SKM-1 (cell line): ENCODE measurements around the gene NTRK3.
A peak's percentile ranks its signal among the peaks of the same experiment; 100 is the strongest.

Experiments used
- DNase-seq: peaks from one replicate; lab custom pipeline; 2025; ENCODE audit not compliant: unreplicated experiment; lab: John Stamatoyannopoulos, UW

NTRK3 gene

DNA sequence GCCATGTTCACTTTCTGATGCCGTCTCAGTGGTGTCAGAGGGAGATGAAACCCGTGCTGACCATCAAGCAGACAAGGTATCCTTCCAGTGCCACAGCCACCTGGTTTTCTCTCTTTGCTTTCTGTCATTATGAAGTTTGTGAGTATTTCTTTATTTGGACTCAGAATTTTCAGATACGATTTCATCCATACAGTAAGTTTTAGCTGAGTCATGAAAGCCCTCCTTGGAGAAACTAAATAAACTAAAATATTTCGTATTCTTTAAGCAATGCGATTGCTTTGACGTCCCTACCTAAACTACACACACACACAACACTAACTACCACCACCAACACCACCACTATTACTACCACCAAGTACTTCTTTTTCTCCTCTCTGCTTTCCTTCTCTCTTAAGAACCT, 350.1 kb downstream of the NTRK3 start:
- no peak for DNase-seq

DNA sequence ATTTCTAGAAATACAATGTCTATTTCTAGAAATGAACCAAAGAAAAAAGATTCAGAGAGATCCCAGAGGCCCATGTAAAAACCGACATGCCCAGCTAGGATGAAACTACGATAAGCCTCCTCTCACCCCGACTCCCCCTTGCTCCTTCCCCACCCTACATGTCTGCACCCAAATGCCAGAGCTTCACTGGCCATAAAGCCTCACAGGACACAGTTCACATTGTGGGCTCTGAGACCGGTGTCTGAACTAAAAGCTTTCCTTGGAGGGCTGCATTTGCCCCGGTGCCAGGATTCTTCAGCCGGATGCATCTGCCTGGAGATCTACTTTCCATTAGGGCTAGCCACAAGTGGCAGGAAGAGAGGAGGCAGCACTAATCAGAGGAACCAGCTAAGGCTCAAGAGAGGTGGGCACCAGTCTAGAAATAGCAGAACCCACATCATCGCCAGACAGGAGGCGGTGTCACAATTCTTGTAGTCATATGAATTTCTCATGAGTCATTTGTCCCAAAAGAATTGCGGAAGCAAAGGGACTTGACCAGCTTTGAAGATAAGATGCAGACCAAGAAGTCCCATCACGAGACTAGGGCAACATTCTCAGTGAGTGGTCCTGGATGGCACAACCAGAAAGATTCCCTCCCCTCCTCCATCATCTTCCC, 353.6 kb downstream of the NTRK3 start:
- peak; percentile 94 for DNase-seq

GRCh38 chr15:87901926-87902690, 354.4 kb downstream of the NTRK3 start:
- no peak for DNase-seq

GRCh38 chr15:87901008-87901407, 355.5 kb downstream of the NTRK3 start:
- DNase-seq: no peak

DNA sequence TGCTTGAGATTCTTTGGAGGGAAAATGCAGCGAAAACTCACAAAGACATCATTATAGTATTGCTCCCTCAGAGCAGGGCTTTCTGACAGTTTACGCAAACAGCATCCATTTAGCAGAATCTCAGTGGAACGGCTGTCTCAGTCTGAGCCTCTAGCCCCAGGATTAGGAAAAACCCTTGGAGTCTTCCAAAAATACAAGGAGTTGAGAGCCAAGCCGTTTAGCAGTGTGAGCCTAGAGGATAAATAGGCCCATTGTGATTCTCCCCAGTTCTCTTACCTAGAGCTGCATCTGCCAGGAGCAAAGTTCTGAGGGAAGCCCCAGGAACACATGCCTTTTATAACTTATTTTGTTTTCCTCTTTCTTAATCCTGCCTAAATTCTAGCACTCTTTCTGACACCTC, 359.6 kb downstream of the NTRK3 start:
- DNase-seq: no peak

DNA sequence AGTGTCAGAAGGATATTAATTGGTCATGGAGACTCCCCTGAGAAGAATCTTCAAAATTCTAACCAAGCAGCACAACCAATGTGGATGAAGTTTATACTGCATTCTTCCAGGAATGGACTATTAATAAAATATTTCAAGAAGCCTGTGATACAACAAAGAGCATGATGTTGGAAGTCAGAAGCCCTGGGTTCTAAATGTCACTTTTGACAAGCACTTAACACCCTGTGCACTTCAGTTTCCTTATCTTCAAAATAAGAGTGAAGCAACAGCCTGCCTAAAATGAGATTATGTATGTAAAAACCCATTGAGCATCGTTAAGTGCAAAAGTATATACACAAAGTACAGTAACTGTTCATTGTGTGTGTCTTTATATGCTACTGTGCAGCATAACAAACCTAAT, 369.4 kb downstream of the NTRK3 start:
- no peak for DNase-seq

- DNase-seq: no peak
Measured at GRCh38 chr15:87881026-87881425, 375.5 kb downstream of the NTRK3 start.

GRCh38 chr15:87877822-87878542, 378.6 kb downstream of the NTRK3 start:
- no peak for DNase-seq

DNA sequence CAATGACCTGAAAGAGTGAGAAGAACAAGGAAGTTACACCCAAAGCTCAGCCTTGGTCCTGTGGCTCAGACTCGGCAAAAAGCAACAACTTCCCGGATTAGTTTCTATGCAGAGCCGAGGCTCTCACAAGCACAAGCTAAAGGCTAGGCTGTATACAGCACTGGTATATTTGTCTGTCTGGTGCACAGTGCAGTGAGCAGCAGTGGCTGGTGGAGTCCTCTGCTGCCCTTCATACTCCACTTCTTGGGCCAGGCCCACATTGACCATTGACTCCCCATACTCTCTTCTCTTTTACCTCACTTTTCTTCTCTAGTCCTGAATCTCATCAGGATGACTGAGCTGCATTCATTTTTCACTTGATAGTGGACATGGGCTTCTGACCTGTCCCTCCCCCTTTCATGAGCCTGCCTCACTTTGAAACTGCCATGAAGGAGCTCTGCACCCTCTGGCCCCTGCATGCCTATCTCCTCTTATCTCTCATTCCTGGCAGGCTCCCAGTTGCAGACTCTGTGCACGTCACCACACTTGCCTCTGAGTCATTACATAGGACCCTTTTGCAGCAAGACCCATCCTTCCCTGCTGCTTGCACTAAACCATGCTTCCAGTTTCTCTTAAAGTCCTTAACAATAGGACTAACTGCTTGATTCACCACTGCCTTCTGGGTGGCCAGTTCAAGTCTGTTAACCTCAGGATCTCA, 379.3 kb downstream of the NTRK3 start:
- DNase-seq: no peak

DNA sequence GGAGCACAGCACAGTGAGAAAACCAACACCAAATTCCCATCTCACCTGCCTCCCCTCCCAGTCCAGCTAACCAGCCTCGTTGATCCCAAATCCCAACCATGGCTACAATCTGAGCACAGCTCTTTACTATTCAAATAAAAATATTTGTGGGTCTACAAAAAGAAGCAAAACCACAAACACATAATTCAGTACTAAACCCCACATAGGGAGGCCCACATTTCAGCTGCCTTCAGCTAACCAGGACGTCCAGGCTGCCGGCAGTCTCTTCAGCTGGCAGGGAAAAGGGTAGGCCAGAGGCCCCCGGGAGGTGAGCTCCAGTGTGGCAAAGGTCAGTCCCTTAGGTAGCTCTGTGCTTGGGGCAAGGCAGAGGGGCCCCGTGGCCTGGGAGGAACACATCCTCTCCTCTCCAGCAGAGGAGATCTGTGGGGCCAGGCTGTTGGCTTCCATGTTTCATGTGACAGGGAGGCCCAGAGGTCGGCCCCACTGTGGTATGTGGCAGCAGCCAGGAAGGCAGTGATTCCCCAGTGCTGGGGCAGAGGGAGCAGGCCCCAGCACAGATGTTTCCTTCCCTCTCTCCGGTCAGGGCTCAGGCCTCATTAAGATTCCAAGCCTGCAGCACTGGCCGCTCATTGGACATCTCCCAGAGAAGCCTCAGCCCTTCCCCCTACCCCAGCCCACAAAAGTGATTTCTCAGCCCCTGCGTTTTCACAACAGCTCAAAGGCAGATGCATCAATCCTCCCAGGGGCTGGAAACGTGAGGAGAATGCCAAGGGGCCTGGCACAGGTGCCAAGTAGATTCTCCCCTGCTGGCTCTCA, 381.4 kb downstream of the NTRK3 start:
- DNase-seq: no peak

GRCh38 chr15:87873516-87873915, 383.0 kb downstream of the NTRK3 start:
- no peak for DNase-seq

DNA sequence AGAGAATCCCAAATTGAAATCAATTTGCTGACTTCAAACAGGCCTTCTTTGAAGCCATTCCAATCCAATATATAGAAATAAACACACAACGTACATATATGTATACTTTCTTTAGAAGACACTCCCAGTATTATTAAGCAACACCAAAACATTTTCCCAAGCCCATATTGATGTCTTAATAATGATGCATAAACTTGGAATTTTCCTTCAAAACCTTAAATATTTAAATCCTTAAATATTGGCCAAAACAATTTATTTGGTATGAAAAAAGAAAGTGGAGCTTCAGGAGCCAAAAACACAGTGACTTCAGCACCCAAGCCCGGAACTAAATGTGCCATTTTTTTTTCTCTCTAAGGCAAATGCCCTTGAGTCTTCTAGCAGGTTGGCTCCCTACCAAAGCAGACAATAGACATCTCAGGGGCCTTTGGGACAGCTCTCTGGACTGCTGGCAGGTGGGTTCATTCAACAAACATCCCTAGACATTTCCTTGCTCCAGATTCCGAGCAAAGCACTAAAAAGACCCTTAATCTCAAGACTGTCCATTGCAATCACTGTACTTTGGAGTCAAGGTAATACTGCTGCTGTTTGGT, 384.7 kb downstream of the NTRK3 start:
- no peak for DNase-seq

GRCh38 chr15:87871258-87871681, 385.3 kb downstream of the NTRK3 start:
- no peak for DNase-seq

- no peak for DNase-seq
Measured at GRCh38 chr15:87866961-87867360, 389.6 kb downstream of the NTRK3 start.

GRCh38 chr15:87863152-87863551, 393.4 kb downstream of the NTRK3 start:
- no peak for DNase-seq

GRCh38 chr15:87860743-87861142, 395.8 kb downstream of the NTRK3 start:
- no peak for DNase-seq

DNA sequence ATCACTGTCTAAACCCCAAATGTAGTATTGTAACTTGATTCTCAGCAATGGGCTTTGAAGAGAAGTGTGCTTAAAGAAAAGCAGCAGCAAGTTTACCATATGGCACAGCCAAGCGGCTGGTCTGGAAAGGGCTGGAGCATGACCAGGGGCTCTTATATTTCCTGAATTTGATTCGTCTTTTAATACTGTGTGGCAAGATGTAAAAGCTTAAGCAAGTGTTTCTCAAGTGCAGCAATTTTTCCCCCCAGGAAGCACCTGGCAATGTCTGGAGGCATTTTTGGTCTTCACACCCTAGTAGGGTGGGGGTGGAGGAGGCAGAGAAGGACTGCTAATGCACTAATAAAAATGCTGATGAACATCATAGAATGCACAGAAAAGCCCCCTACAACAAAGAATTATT, 397.9 kb downstream of the NTRK3 start:
- no peak for DNase-seq

DNA sequence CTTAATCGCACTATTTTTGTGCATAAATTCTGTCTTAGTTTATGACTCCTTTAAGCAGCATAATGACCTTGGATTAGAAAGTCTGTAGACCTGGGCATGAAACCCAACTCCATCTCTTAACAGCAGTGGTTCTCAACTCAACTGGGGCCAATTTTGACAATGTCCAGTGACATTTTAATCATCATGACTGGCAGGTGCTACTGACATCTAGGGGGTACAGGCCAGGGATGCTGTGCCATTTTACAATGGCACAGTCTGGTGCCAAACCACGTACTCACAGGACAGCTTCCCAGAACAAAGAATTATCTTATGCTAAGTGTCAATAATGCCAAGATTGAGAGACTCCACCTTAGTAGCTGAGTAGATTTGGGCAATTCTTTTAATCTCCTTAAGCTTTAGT, 405.0 kb downstream of the NTRK3 start:
- no peak for DNase-seq

DNA sequence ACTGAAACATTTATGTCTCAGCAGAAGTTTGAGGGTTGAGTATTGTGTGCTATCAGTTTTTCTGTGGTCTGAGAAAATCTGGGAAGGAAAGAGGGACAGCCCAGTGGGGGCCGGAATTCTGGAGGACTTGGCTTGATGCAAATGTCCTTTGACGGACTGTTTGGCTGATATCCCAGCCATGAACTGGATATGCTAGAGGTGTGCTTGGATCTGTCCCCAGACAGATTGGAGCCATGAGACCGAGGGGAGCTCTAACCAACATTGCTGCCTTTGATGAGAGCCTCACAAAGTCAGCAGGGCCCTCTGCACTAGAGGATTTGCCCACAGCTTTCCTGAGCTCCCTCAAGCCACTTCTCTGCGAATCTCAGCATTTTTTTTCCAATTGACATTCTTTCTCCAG, 405.6 kb downstream of the NTRK3 start:
- no peak for DNase-seq

- no peak for DNase-seq
Measured at GRCh38 chr15:87849181-87849580, 407.4 kb downstream of the NTRK3 start.
